RWPE1 (cell line): ENCODE results near the gene MGA.
A peak's percentile ranks its signal among the peaks of the same experiment; 100 is the strongest.

Experiments
- CTCF ChIA-PET: fragments of 350-600 bp; sonication (Branson Sonifier 250); formaldehyde crosslinking; extraction: SDS; loops from one replicate; lab custom pipeline; 2021; lab: Yijun Ruan, JAX
- POLR2A ChIA-PET: fragments of 400-600 bp; formaldehyde crosslinking; extraction: SDS; loops from one replicate; lab custom pipeline; 2020; ENCODE audit warnings: antibody characterized with exemption; ENCODE audit not compliant: low non-redundant PET; lab: Yijun Ruan, JAX
- DNase-seq: peaks from one replicate; pipeline ENCODE4 v3.0.0; 2012; ENCODE audit warnings: low spot score
- H3K27ac ChIP-seq: fragments of 450-650 bp; 2 replicates; pipeline ENCODE4 v1.5.1; 2017
- CTCF ChIP-seq: fragments of 450-650 bp; conservative IDR thresholded peaks from 2 replicates; pipeline ENCODE4 v1.5.1; 2017; ENCODE audit warnings: low read depth, mild to moderate bottlenecking

MGA gene

GRCh38 chr15:41790756-41791546 is 130.7 kb downstream of the MGA start:
- CTCF ChIA-PET, result no interaction called here
- POLR2A ChIA-PET, result no interaction called here
- TF ChIP-seq CTCF, result no peak

GRCh38 chr15:41791547-41791937 is 131.3 kb downstream of the MGA start:
- TF ChIP-seq CTCF, result no peak
- peak overlapping the region; percentile 86 for H3K27ac ChIP-seq
- DNase-seq, result no peak
- POLR2A ChIA-PET, result no interaction called here
- CTCF ChIA-PET, result no interaction called here

More at GRCh38 chr15:41790756-41791546, 130.7 kb downstream of the MGA start:
- H3K27ac ChIP-seq, result peak overlapping the region; percentile 86
- DNase-seq, result peak; percentile 71

GRCh38 chr15:41792000-41792637 is 131.9 kb downstream of the MGA start:
- H3K27ac ChIP-seq, result peak overlapping the region; percentile 86
- ChIA-PET CTCF (interaction anchor here (0.7 kb wide), 1 partner anchor 363 kb away, joined by 3 read pairs; no protein-coding TSS in a partner anchor), POLR2A (no interaction called here)
- DNase-seq, result no peak
- TF ChIP-seq CTCF, result no peak

- H3K27ac ChIP-seq, result peak overlapping the region; percentile 64
- CTCF ChIA-PET, result no interaction called here
- POLR2A ChIA-PET, result no interaction called here
- DNase-seq, result no peak
- TF ChIP-seq CTCF, result no peak
Measured at GRCh38 chr15:41794081-41794480, 133.9 kb downstream of the MGA start.

- no peak for TF ChIP-seq CTCF
- H3K27ac ChIP-seq, result peak overlapping the region; percentile 78
- no peak for DNase-seq
- ChIA-PET CTCF (interaction anchor here (0.9 kb wide), 1 partner anchor 11 kb away, joined by 3 read pairs; no protein-coding TSS in a partner anchor), POLR2A (no interaction called here)
Measured at GRCh38 chr15:41795996-41796856, 136.0 kb downstream of the MGA start.
